NB4 (cell line): ENCODE data around the gene FANCI.

Experiments used
- DNase-seq: peaks from one replicate; pipeline ENCODE4 v3.0.0; 2010; ENCODE audit warnings: low read depth
- H3K4me3 ChIP-seq: one replicate; pipeline ENCODE4 v1.5.1; 2011; ENCODE audit warnings: mild to moderate bottlenecking, low read depth, low read length, moderate library complexity
- CTCF ChIP-seq: IDR thresholded peaks from one replicate; pipeline ENCODE4 v1.5.1; 2012; ENCODE audit warnings: low read depth, low read length
- MAX ChIP-seq: IDR thresholded peaks from 2 replicates; pipeline ENCODE4 v1.6.1; 2011; ENCODE audit warnings: low read depth, low read length
- MYC ChIP-seq: IDR thresholded peaks from 2 replicates; pipeline ENCODE4 v1.6.1; 2011; ENCODE audit warnings: low read depth, low read length
- POLR2A ChIP-seq: IDR thresholded peaks from 2 replicates; pipeline ENCODE4 v1.6.1; 2011; ENCODE audit warnings: mild to moderate bottlenecking; ENCODE audit not compliant: insufficient read length; ENCODE audit errors: extremely low read depth

The FANCI gene

GRCh38 chr15:89308236-89308635 is 64.5 kb downstream of the FANCI start:
- no peak for DNase-seq
- H3K4me3 ChIP-seq = no peak overlapping the region
- TF ChIP-seq MAX (no peak), POLR2A (no peak), MYC (no peak), CTCF (no peak)

- H3K4me3 ChIP-seq = no peak overlapping the region
- TF ChIP-seq MYC (no peak), MAX (no peak), CTCF (no peak), POLR2A (no peak)
- no peak for DNase-seq
Measured at GRCh38 chr15:89309993-89310392, 66.2 kb downstream of the FANCI start.

GRCh38 chr15:89315375-89315929 is 71.7 kb downstream of the FANCI start:
- TF ChIP-seq MYC = no peak
- no peak for TF ChIP-seq POLR2A
- TF ChIP-seq MAX = no peak
- TF ChIP-seq CTCF = no peak
- DNase-seq = no peak
- H3K4me3 ChIP-seq = no peak overlapping the region

- no peak for TF ChIP-seq MAX
- TF ChIP-seq CTCF = no peak
- TF ChIP-seq MYC = no peak
- TF ChIP-seq POLR2A = no peak
- DNase-seq = no peak
- no peak overlapping the region for H3K4me3 ChIP-seq
Measured at GRCh38 chr15:89316504-89316903, 72.7 kb downstream of the FANCI start.

GRCh38 chr15:89317186-89317720 is 73.5 kb downstream of the FANCI start:
- no peak for TF ChIP-seq MAX
- TF ChIP-seq CTCF = no peak
- TF ChIP-seq POLR2A = no peak
- TF ChIP-seq MYC = no peak
- no peak overlapping the region for H3K4me3 ChIP-seq
- no peak for DNase-seq

- H3K4me3 ChIP-seq = no peak overlapping the region
- no peak for TF ChIP-seq MAX
- TF ChIP-seq POLR2A = no peak
- no peak for TF ChIP-seq CTCF
- no peak for TF ChIP-seq MYC
- no peak for DNase-seq
Measured at GRCh38 chr15:89319678-89320077, 75.9 kb downstream of the FANCI start.
